Measurements from ENCODE around the gene SMARCD1.
"Not testable (repeated sequence)": the region's sequence is repeated elsewhere in the genome, so short reads cannot be mapped to it uniquely, and the experiment has no call there.

The SMARCD1 gene

GRCh38 chr12:50145439-50145838 lies 60.3 kb downstream of the SMARCD1 start:
- no peak for DNase-seq

GRCh38 chr12:50147281-50147680 lies 62.1 kb downstream of the SMARCD1 start:
- DNase-seq, result no peak

- DNase-seq, result not testable (repeated sequence)
Observed at GRCh38 chr12:50148011-50148410, 62.9 kb downstream of the SMARCD1 start.

DNA sequence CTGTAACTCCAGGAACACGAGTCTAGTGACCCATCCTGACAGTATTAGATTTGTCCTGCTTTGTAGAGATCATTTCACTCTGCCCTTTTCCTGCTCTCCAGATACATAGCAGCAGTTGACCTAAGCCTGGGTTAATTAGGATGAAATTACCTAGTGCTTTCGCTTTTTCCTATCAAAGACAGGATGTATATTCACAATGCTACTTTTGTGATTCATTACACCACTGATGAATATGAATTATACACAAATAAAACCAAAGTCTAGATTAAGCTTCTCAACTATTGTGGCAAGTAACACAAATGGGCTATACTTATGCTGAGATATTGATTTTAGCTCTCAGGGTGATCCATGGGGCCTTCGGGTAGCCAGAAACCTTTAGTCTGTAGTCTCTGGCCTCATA lies 64.2 kb downstream of the SMARCD1 start:
- no peak for DNase-seq

All from NCI-H1417 treated with DMSO at 0.1 percent for 48 hours (cell line).